ENCODE data around the gene CMYA5.

GRCh38 chr5:79731775-79732174 is 42.1 kb downstream of the CMYA5 start:
- no peak for TF ChIP-seq FOS (IDR thresholded peaks at IDR 0.05; ENCODE audit: borderline replicate concordance, insufficient read depth, low read length)
- no peak for TF ChIP-seq CTCF (IDR thresholded peaks at IDR 0.05; ENCODE audit: extremely low read depth in 1 of 2, insufficient read depth in 1 of 2, low read depth in 1 of 2, low read length in 2 of 2)
- TF ChIP-seq POLR2A (IDR thresholded peaks at IDR 0.05; ENCODE audit: low read depth, low read length), result no peak
- no peak for TF ChIP-seq POLR2AphosphoS5 (IDR thresholded peaks at IDR 0.05; ENCODE audit: insufficient read depth, low read depth, low read length)
- TF ChIP-seq MAX (IDR thresholded peaks at IDR 0.05; ENCODE audit: insufficient read depth, insufficient read length), result no peak
- TF ChIP-seq EZH2 (IDR thresholded peaks at IDR 0.05; ENCODE audit: borderline replicate concordance, low read depth, low read length, severe bottlenecking), result no peak
- no peak for TF ChIP-seq JUN (IDR thresholded peaks at IDR 0.05; ENCODE audit: borderline replicate concordance, insufficient read depth, insufficient read length, low read depth)
- no peak for TF ChIP-seq MYC (IDR thresholded peaks at IDR 0.05; ENCODE audit: low read depth, low read length)
- TF ChIP-seq GATA2 (IDR thresholded peaks at IDR 0.05; ENCODE audit: insufficient read depth, insufficient read length, low read depth, low read length), result no peak

Measured in endothelial cell of umbilical vein (primary cell).